A549 (cell line): ENCODE data around the gene ANKRD13A. TPM values are rescaled to one million over a fixed set of nuclear protein-coding genes. Genes with fewer than 3 reads are reported as not detected.

Experiments
- ATAC-seq, 2 experiments: fragments of 200-7000 bp in 1 of 2; fragments of >200 bp in 1 of 2; cut with Nextera tagmentation in 1 of 2; cut with Tn5 transposase in 1 of 2; 3 replicates each; pipeline versions ENCODE4 v1.8.0 to v1.9.1; 2018 to 2020; ENCODE audit warnings: mild to moderate bottlenecking in 1 of 2, moderate library complexity in 1 of 2
- CTCF ChIA-PET: fragments of 300-600 bp; sonication (Branson Sonifier 250); formaldehyde crosslinking; extraction: SDS; loops from one replicate; lab custom pipeline; 2021; ENCODE audit warnings: antibody characterized with exemption, inconsistent platforms; lab: Yijun Ruan, JAX
- POLR2A ChIA-PET: fragments of 350-600 bp; formaldehyde crosslinking; extraction: SDS; loops from one replicate; lab custom pipeline; 2021; ENCODE audit warnings: antibody characterized with exemption, inconsistent platforms; lab: Yijun Ruan, JAX
- DNase-seq, 2 experiments: peaks; one replicate each; pipeline versions ENCODE4 v3.0.0 to v3.0.0-alpha.2; 2011 to 2016; ENCODE audit warnings: low read depth in 1 of 2, low spot score in 1 of 2
- FAIRE-seq: peaks from 2 replicates; lab custom pipeline; 2011; peaks lifted over from hg19 to GRCh38; lab: Jason Lieb, UNC
- H3K27ac ChIP-seq, 2 experiments: fragments of >200 bp; sonication (Bioruptor Twin); formaldehyde crosslinking; 3 replicates each; pipeline ENCODE4 v1.5.1; 2016 to 2017
- H3K4me1 ChIP-seq: fragments of >200 bp; sonication (Bioruptor Twin); formaldehyde crosslinking; 3 replicates; pipeline ENCODE4 v1.6.1; 2016
- H3K4me2 ChIP-seq: fragments of >200 bp; sonication (Bioruptor Twin); formaldehyde crosslinking; 3 replicates; pipeline ENCODE4 v1.6.1; 2016
- H3K4me3 ChIP-seq: fragments of >200 bp; sonication (Bioruptor Twin); formaldehyde crosslinking; 3 replicates; pipeline ENCODE4 v1.5.1; 2016
- H3K9me3 ChIP-seq: fragments of >200 bp; sonication (Bioruptor Twin); formaldehyde crosslinking; 3 replicates; pipeline ENCODE4 v1.6.1; 2016
- BHLHE40 ChIP-seq: IDR thresholded peaks from 2 replicates; pipeline ENCODE4 v1.6.1; 2012; ENCODE audit warnings: low read depth, low read length, inconsistent platforms
- CBX2 ChIP-seq: fragments of 200-600 bp; sonication (generic); IDR thresholded peaks from 2 replicates; pipeline ENCODE4 v1.6.1; 2016; ENCODE audit warnings: low read depth, mild to moderate bottlenecking, borderline replicate concordance
- CEBPB ChIP-seq, 2 experiments: fragments of >200 bp in 1 of 2; sonication (Bioruptor Twin) in 1 of 2; formaldehyde crosslinking in 1 of 2; IDR thresholded peaks; 2 replicates each; pipeline ENCODE4 v1.6.1; 2012 to 2016
- CTCF ChIP-seq: fragments of >200 bp; sonication (Bioruptor Twin); formaldehyde crosslinking; IDR thresholded peaks from 3 replicates; pipeline ENCODE4 v1.5.1; 2016
- E2F6 ChIP-seq: IDR thresholded peaks from 2 replicates; pipeline ENCODE4 v1.6.1; 2012; ENCODE audit warnings: low read depth, borderline replicate concordance
- EHF ChIP-seq: fragments of 250-450 bp; sonication (Bioruptor Pico); IDR thresholded peaks from 2 replicates; pipeline ENCODE4 v1.5.0; 2020; ENCODE audit warnings: mild to moderate bottlenecking
- GATA3 ChIP-seq: IDR thresholded peaks from 2 replicates; pipeline ENCODE4 v1.6.1; 2012; ENCODE audit warnings: borderline replicate concordance
- HOXB5 ChIP-seq: fragments of 250-450 bp; sonication (Bioruptor Pico); IDR thresholded peaks from 2 replicates; pipeline ENCODE4 v1.5.0; 2020; ENCODE audit warnings: mild to moderate bottlenecking, moderate library complexity
- JUN ChIP-seq, 2 experiments: fragments of >200 bp; sonication (Bioruptor Twin); formaldehyde crosslinking; IDR thresholded peaks; 2 replicates in 1 of 2; 3 replicates in 1 of 2; pipeline ENCODE4 v1.6.1; 2016 to 2017
- KDM1A ChIP-seq: fragments of 200-600 bp; sonication (generic); IDR thresholded peaks from 2 replicates; pipeline ENCODE4 v1.6.1; 2016; ENCODE audit warnings: low read depth, mild to moderate bottlenecking
- KDM5A ChIP-seq: fragments of 200-600 bp; sonication (generic); IDR thresholded peaks from 2 replicates; pipeline ENCODE4 v1.6.1; 2016; ENCODE audit warnings: antibody characterized with exemption, mild to moderate bottlenecking
- NPAS2 ChIP-seq: fragments of 250-450 bp; sonication (Bioruptor Pico); IDR thresholded peaks from 2 replicates; pipeline ENCODE4 v1.8.0; 2022; ENCODE audit warnings: mild to moderate bottlenecking, moderate library complexity, borderline replicate concordance
- PBX3 ChIP-seq: IDR thresholded peaks from 2 replicates; pipeline ENCODE4 v1.6.1; 2012
- PHF8 ChIP-seq: fragments of 200-600 bp; sonication (generic); IDR thresholded peaks from 2 replicates; pipeline ENCODE4 v1.6.1; 2016; ENCODE audit warnings: low read depth, mild to moderate bottlenecking, antibody characterized with exemption, moderate library complexity, borderline replicate concordance
- POLR2A ChIP-seq: IDR thresholded peaks from 2 replicates; pipeline ENCODE4 v1.6.1; 2012; ENCODE audit warnings: mild to moderate bottlenecking, low read length
- RAD21 ChIP-seq, 2 experiments: fragments of >200 bp in 1 of 2; sonication (Bioruptor Twin) in 1 of 2; formaldehyde crosslinking in 1 of 2; IDR thresholded peaks in 1 of 2; conservative IDR thresholded peaks in 1 of 2; 2 replicates in 1 of 2; 3 replicates in 1 of 2; pipeline ENCODE4 v1.6.1; 2012 to 2018; ENCODE audit warnings: inconsistent platforms in 1 of 2
- RFX5 ChIP-seq: fragments of 450-650 bp; IDR thresholded peaks from 2 replicates; pipeline ENCODE4 v1.7.1; 2014; ENCODE audit warnings: antibody characterized with exemption, mild to moderate bottlenecking, moderate library complexity
- TFCP2L1 ChIP-seq: fragments of 250-450 bp; sonication (Bioruptor Pico); IDR thresholded peaks from 2 replicates; pipeline ENCODE4 v1.5.0; 2021; ENCODE audit warnings: mild to moderate bottlenecking
- TP53 ChIP-seq: fragments of 250-450 bp; sonication (Bioruptor Pico); IDR thresholded peaks from 2 replicates; pipeline ENCODE4 v1.5.0; 2021; ENCODE audit warnings: mild to moderate bottlenecking, moderate library complexity
- USF2 ChIP-seq: fragments of 450-650 bp; IDR thresholded peaks from 2 replicates; pipeline ENCODE4 v1.6.1; 2014; ENCODE audit warnings: antibody characterized with exemption
- ZC3H11A ChIP-seq: fragments of 450-650 bp; IDR thresholded peaks from 2 replicates; pipeline ENCODE4 v1.6.1; 2014; ENCODE audit warnings: antibody characterized with exemption, mild to moderate bottlenecking
- ZNF302 ChIP-seq: fragments of 250-450 bp; sonication (Bioruptor Pico); IDR thresholded peaks from 2 replicates; pipeline ENCODE4 v1.9.0; 2021; ENCODE audit warnings: inconsistent platforms, mild to moderate bottlenecking, moderate library complexity
- whole genome bisulfite sequencing: methylation state at CpG from one replicate; pipeline ENCODE4 v1.1.6; 2017; ENCODE audit errors: missing lambda C conversion rate; 5-methylcytosine and 5-hydroxymethylcytosine counted together
- polyA minus RNA-seq: library from RNA; depleted of rRNA, polyadenylated mRNA; stranded (reverse); fragments of >200 nt; gene quantifications from 2 replicates; pipeline ENCODE4 v1.2.3, GENCODE V29; 2011; rRNA and poly(A)+ RNA removed
- polyA plus RNA-seq, 4 experiments: library from polyadenylated mRNA; depleted of rRNA in 3 of 4; stranded (reverse); fragments of >200 nt; fragmentation: RNase III in 1 of 4; extraction: RNeasy Plus Mini Kit Qiagen cat#74134 plus additional on column Dnase treatment in 1 of 4; gene quantifications; 2 replicates in 3 of 4; 3 replicates in 1 of 4; pipeline ENCODE4 v1.2.3, GENCODE V29; 2011 to 2017
- TF ChIP-seq, protein P1 (sequence below): IDR thresholded peaks from 2 replicates; pipeline ENCODE4 v1.6.1; 2012
- TF ChIP-seq, protein P2 (sequence below): fragments of 250-450 bp; sonication (Bioruptor Pico); IDR thresholded peaks from 2 replicates; pipeline ENCODE4 v1.5.0; 2020; ENCODE audit warnings: low read depth, mild to moderate bottlenecking, moderate library complexity

Gene ANKRD13A
- polyA plus RNA-seq (2011; rRNA removed), result 19.8 and 23.8 TPM in 2 replicates
- 12.6 and 20.6 TPM in 2 replicates for polyA plus RNA-seq (2012; cell fraction: cytosol; rRNA removed)
- 27.1 and 34.3 TPM in 2 replicates for polyA plus RNA-seq (2012; cell fraction: nucleus; rRNA removed)
- 11.5 to 13.0 TPM (median 12.1 TPM) in 3 replicates for polyA plus RNA-seq (2017; fragmentation: RNase III; extraction: RNeasy Plus Mini Kit Qiagen cat#74134 plus additional on column Dnase treatment)
- 21.4 and 28.1 TPM in 2 replicates for polyA minus RNA-seq

DNA sequence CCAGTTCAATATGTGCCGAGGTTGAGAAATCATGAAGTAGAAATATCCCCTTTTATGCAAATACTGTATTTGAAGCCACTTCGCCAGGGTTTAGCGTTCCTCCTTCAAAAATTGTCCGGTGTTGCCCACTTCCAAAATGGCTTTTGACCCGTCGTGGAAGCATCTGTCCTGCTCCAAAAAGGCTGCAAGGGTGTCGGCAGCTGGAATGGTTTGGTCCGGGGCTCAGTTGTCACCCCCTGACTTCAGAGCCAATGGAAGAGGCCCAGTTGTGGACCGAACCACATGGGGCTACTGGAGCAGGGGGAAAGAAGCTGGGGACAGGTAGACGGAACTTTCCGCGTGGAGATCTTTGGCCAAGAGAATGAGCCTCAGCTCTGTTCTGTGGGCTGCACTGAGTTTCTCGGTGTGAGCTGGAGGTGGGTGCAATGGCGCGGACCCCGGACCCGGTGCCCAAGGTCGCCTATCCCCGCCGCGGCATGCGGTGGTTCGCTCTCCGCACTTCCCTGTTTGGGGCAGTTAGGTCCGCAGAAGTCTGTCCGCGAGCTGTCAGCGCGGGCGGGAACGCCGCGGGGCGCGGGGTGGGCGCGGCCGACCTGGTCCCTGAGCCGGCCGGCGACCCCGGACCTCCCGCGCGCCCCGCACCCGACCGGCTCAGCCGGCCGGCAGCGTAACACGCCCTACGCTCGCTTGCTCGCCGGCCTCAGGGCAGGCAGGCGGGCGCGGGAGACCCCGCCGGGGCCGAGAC, at the start of gene ANKRD13A:
Gene ANKRD13A, plus strand, starts transcription at position 527 of the 745 bp plus-strand sequence. CDS start 259 bp downstream, outside the sequence.
- Histone ChIP-seq H3K4me3 (peak within 1 kb of the TSS; percentile 92), H3K4me1 (peaks cover 28% of the 10 kb centered on the region), H3K9me3 (no peaks in the 10 kb centered on the region), H3K27ac (peak within 1 kb of the TSS; percentile 95 to 98), H3K4me2 (peak within 1 kb of the TSS; percentile 94)
- FAIRE-seq, result no peak
- TF ChIP-seq E2F6 (peak; percentile 91), RFX5 (peak; percentile 55; the same call in 1 of the 2 replicates), TP53 (peak; percentile 40; the same call in 1 of the 2 replicates), CTCF (no peak), BHLHE40 (peak; percentile 92), CBX2 (no peak), GATA3 (peak; percentile 96), EHF (0 out of 2 replicates have a peak, but pooled peaks have one; percentile 27), USF2 (0 out of 2 replicates have a peak, but pooled peaks have one; percentile 4), ZNF302 (CRISPR knock-in tag) (0 out of 2 replicates have a peak, but pooled peaks have one; percentile 50), JUN (IDR thresholded peaks at IDR 0.05) (peak; percentile 60 to 90; a peak in 4 of 5 replicates), PBX3 (0 out of 2 replicates have a peak, but pooled peaks have one; percentile 14), RAD21 (conservative IDR thresholded peaks at IDR 0.05 in 1 of 2, IDR thresholded peaks at IDR 0.05 in 1 of 2) (0 out of 5 replicates have a peak, but pooled peaks of 1 of the 2 experiments have one; percentile 13), PHF8 (no peak), NPAS2 (CRISPR knock-in tag) (no peak), POLR2A (peak; percentile 67), KDM5A (no peak), ZC3H11A (no peak), CEBPB (IDR thresholded peaks at IDR 0.05) (peak in 1 of 2 experiments; percentile 52; a peak in 1 of 4 replicates), HOXB5 (CRISPR knock-in tag) (peak; percentile 66; the same call in 1 of the 2 replicates), KDM1A (no peak), TFCP2L1 (CRISPR knock-in tag) (no peak)
- TF ChIP-seq, protein P1, sequence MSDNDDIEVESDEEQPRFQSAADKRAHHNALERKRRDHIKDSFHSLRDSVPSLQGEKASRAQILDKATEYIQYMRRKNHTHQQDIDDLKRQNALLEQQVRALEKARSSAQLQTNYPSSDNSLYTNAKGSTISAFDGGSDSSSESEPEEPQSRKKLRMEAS, result peak; percentile 97
- TF ChIP-seq, protein P2, sequence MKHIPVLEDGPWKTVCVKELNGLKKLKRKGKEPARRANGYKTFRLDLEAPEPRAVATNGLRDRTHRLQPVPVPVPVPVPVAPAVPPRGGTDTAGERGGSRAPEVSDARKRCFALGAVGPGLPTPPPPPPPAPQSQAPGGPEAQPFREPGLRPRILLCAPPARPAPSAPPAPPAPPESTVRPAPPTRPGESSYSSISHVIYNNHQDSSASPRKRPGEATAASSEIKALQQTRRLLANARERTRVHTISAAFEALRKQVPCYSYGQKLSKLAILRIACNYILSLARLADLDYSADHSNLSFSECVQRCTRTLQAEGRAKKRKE (CRISPR knock-in tag), result peak; percentile 55; the same call in 1 of the 2 replicates
- ChIA-PET POLR2A (interaction anchor here (0.5 to 2.1 kb wide), 3 partner anchors 81 to 924 kb away, joined by 3 to 8 read pairs (median 5); no protein-coding TSS in a partner anchor), CTCF (interaction anchor here (0.5 to 1.8 kb wide), 5 partner anchors 43 to 1236 kb away, joined by 3 to 7 read pairs (median 3); no protein-coding TSS in a partner anchor)
- WGBS, result under 1% methylated on average over 49 of the region's 62 CpGs
- ATAC-seq, result peak; percentile 85 to 87
- peak; percentile 90 to 97 for DNase-seq
